H1 (cell line): Measurements from ENCODE around the gene RETREG3.
"Not testable (repeated sequence)": the region's sequence is repeated elsewhere in the genome, so short reads cannot be mapped to it uniquely, and the experiment has no call there.

Experiments used
- BACH1 ChIP-seq: IDR thresholded peaks from 2 replicates; pipeline ENCODE4 v1.6.1; 2012; ENCODE audit warnings: low read length, improper control_type of control experiment
- CHD1 ChIP-seq: IDR thresholded peaks from 2 replicates; pipeline ENCODE4 v1.6.1; 2012; ENCODE audit warnings: low read depth, low read length, improper control_type of control experiment
- CTCF ChIP-seq, 3 experiments: IDR thresholded peaks; 1 replicate in 2 of 3; 2 replicates in 1 of 3; pipeline versions ENCODE4 v1.5.1 to v1.6.1; 2011; ENCODE audit warnings: low read length in 3 of 3, mild to moderate bottlenecking in 3 of 3, inconsistent platforms in 2 of 3, low read depth in 1 of 3, moderate library complexity in 1 of 3; ENCODE audit not compliant: insufficient read depth in 1 of 3; ENCODE audit errors: control extremely low read depth in 1 of 3
- POLR2AphosphoS5 ChIP-seq: IDR thresholded peaks from 2 replicates; pipeline ENCODE4 v1.6.1; 2011; ENCODE audit warnings: low read depth, low read length
- TAF1 ChIP-seq: IDR thresholded peaks from 2 replicates; pipeline ENCODE4 v1.6.1; 2011; ENCODE audit warnings: mild to moderate bottlenecking, low read depth, low read length
- TF ChIP-seq, protein P1 (sequence below): IDR thresholded peaks from 2 replicates; pipeline ENCODE4 v1.6.1; 2011; ENCODE audit warnings: low read depth, mild to moderate bottlenecking, low read length; ENCODE audit not compliant: insufficient read depth

DNA sequence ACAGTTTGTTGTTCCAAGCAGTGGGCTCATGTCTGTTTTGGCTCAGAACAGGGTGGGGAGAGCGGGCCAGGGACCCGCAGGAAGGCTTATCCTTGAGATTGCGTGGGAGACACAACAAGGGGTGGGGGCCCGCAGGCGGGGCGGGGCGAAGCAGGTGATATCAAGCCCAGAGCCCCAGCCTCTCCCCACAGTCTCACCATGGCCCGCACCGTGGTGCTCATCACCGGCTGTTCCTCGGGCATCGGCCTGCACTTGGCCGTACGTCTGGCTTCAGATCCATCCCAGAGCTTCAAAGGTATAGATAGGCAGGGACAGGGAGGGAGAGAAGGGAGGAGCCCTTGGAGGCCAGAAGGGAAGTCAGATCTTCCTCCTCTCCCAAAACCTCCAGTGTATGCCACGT is 56.4 kb downstream of the RETREG3 start, which contains the start of gene HSD17B1:
- not testable (repeated sequence) for TF ChIP-seq CTCF (IDR thresholded peaks at IDR 0.05; ENCODE audit: control extremely low read depth in 1 of 3, insufficient read depth in 1 of 3, low read depth in 1 of 3, low read length in 3 of 3); TAF1; CHD1; BACH1; POLR2AphosphoS5
- TF ChIP-seq, protein P1, sequence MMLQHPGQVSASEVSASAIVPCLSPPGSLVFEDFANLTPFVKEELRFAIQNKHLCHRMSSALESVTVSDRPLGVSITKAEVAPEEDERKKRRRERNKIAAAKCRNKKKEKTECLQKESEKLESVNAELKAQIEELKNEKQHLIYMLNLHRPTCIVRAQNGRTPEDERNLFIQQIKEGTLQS = not testable (repeated sequence)
